NCI-H1930 (cell line): ENCODE results near the gene TRIM28.

Experiments
- DNase-seq, 2 experiments: peaks; one replicate each; lab custom pipeline; 2025; lab: John Stamatoyannopoulos, UW

Gene TRIM28

GRCh38 chr19:58579473-58580142 is 35.7 kb downstream of the TRIM28 start:
- DNase-seq, result no peak

GRCh38 chr19:58581227-58582141 is 37.6 kb downstream of the TRIM28 start:
- no peak for DNase-seq

- no peak for DNase-seq
Measured at GRCh38 chr19:58582985-58583384, 39.1 kb downstream of the TRIM28 start.

GRCh38 chr19:58584498-58585441 is 40.9 kb downstream of the TRIM28 start:
- DNase-seq, result no peak

DNA sequence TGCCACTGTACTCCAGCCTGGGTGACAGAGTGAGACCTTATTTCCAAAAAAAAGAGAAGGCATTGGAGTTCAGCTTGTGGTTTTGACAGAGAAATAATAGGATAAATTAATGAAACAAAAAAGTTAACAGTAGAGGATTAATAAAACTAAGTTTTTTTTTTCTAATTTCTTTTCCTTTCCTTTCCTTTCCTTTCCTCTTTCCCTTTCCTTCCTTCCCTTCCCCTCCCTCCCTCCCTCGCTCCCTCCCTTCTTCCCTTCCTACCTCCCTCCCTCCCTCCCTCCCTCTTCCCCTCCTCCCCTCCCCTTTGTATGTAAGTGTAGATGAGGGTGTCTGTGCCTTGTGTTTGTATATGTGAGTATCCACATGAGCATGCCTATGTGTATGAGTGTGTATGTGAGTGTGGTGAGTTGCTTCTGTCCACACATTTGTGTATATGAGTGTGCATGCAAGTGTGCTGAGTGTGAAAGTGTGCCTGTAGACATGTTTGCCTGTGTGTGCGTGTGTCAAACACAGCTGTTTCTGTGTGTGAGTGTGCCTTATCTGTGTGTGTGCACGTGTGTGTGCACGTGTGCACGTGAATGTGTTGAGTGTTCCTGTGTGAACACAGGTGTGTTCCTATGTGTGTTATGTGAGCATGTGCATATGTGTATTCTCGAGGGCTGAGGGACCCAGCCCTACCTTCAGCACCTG is 41.7 kb downstream of the TRIM28 start:
- DNase-seq, result no peak

DNA sequence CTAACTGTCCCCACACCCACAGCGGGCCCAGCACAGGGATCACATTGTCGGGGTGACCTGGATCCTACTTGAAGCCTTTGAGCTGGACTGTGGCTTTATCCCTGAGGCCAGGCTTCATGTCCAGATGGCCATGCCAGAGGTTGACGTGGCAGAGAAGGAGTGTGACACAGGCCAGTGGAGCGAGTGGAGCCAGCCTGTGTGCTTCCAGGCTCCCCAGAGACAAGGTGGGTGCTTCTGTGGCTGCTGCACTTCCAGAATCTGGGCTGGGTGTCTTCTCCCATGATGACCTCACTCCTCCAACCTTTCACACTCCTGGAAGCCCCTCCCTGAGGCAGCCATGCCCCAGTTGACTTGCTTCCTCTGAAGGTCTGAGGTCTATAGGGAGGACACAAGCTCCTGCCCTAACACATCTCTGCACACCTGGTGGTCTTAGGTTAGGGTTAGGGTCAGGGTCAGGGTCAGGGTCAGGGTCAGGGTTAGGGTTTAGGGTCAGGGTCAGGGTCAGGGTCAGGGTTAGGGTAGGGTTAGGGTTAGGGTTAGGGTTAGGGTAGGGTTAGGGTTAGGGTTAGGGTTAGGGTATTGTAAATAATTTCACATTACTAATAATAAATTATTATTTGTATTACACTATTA is 42.4 kb downstream of the TRIM28 start:
- DNase-seq, result no peak
